Naive B cell (primary cell): ENCODE results near the gene STX8. TPM values are rescaled to one million over a fixed set of nuclear protein-coding genes. Genes with fewer than 3 reads are reported as not detected.
A peak's percentile ranks its signal among the peaks of the same experiment; 100 is the strongest.

ENCODE experiments used
- ATAC-seq, 2 donors: fragments of 150-1000 bp; cut with Tn5 transposase; 2 replicates each; pipeline ENCODE4 v1.10.0; 2021; ENCODE audit warnings: low read depth in 2 of 2, mild to moderate bottlenecking in 2 of 2, moderate library complexity in 2 of 2
- DNase-seq: peaks from one replicate; pipeline ENCODE4 v3.0.0; 2022
- H3K27ac Mint-ChIP-seq, 6 donors: one replicate each; pipeline ENCODE4 v1.8.0; 2020 to 2022; ENCODE audit warnings: mild to moderate bottlenecking in 6 of 6, mixed read lengths in 6 of 6, moderate library complexity in 5 of 6, inconsistent platforms in 2 of 6
- H3K27me3 Mint-ChIP-seq, 3 donors: one replicate each; pipeline ENCODE4 v1.8.0; 2021 to 2022; ENCODE audit warnings: mixed read lengths in 3 of 3, mild to moderate bottlenecking in 1 of 3
- H3K36me3 Mint-ChIP-seq, 2 donors: one replicate each; pipeline ENCODE4 v1.8.0; 2020 to 2022; ENCODE audit warnings: mixed read lengths in 2 of 2, inconsistent platforms in 1 of 2, mild to moderate bottlenecking in 1 of 2
- H3K4me1 Mint-ChIP-seq, 3 donors: one replicate each; pipeline ENCODE4 v1.8.0; 2020 to 2022; ENCODE audit warnings: mixed read lengths in 3 of 3, inconsistent platforms in 1 of 3, mild to moderate bottlenecking in 1 of 3, moderate library complexity in 1 of 3
- H3K4me3 Mint-ChIP-seq, 8 donors: one replicate each; pipeline ENCODE4 v1.8.0; 2020 to 2022; ENCODE audit warnings: mild to moderate bottlenecking in 8 of 8, mixed read lengths in 8 of 8, moderate library complexity in 8 of 8, inconsistent platforms in 2 of 8
- H3K9me3 Mint-ChIP-seq, 7 donors: one replicate each; pipeline ENCODE4 v1.8.0; 2020 to 2022; ENCODE audit warnings: mixed read lengths in 7 of 7, mild to moderate bottlenecking in 5 of 7, inconsistent platforms in 2 of 7, moderate library complexity in 1 of 7
- polyA plus RNA-seq, 6 donors: library from polyadenylated mRNA; unstranded; fragments of 300-500 nt; fragmentation: Illumina TruSeq; gene quantifications; one replicate each; pipeline ENCODE4 v1.2.3, GENCODE V29; 2021; ENCODE audit warnings: low read depth in 6 of 6

STX8 gene
- polyA plus RNA-seq, 6 donors from 2014 or later: 90.4 to 141 (median 107) TPM

GRCh38 chr17:9241774-9242496, 333.7 kb downstream of the STX8 start:
- Mint-ChIP-seq H3K4me3 (peak overlapping the region in 4 of 8 donors; percentile 67 to 75 (median 70)), H3K4me1 (peaks cover 5 to 26% (median 18%) of the 10 kb centered on the region in 3 donors), H3K27me3 (no peaks in the 10 kb centered on the region), H3K9me3 (peaks cover 0 to 1% (median 0%) of the 10 kb centered on the region in 7 donors), H3K27ac (peak overlapping the region in 3 of 6 donors; percentile 45 to 93 (median 90)), H3K36me3 (no peaks in the 10 kb centered on the region)
- ATAC-seq (no peak), DNase-seq (no peak)

GRCh38 chr17:9241371-9241712, 334.3 kb downstream of the STX8 start:
- peaks cover 5 to 26% (median 18%) of the 10 kb centered on the region in 3 donors for H3K4me1 Mint-ChIP-seq
- H3K36me3 Mint-ChIP-seq: no peaks in the 10 kb centered on the region
- H3K9me3 Mint-ChIP-seq: peaks cover 0 to 1% (median 0%) of the 10 kb centered on the region in 7 donors
- H3K27me3 Mint-ChIP-seq: peaks cover 0 to under 1% (median 0%) of the 10 kb centered on the region in 3 donors
- DNase-seq (no peak), ATAC-seq (no peak)
- peak overlapping the region in 1 of 6 donors; percentile 93 for H3K27ac Mint-ChIP-seq
- peak overlapping the region; percentile 63 to 84 (median 74) for H3K4me3 Mint-ChIP-seq

DNA sequence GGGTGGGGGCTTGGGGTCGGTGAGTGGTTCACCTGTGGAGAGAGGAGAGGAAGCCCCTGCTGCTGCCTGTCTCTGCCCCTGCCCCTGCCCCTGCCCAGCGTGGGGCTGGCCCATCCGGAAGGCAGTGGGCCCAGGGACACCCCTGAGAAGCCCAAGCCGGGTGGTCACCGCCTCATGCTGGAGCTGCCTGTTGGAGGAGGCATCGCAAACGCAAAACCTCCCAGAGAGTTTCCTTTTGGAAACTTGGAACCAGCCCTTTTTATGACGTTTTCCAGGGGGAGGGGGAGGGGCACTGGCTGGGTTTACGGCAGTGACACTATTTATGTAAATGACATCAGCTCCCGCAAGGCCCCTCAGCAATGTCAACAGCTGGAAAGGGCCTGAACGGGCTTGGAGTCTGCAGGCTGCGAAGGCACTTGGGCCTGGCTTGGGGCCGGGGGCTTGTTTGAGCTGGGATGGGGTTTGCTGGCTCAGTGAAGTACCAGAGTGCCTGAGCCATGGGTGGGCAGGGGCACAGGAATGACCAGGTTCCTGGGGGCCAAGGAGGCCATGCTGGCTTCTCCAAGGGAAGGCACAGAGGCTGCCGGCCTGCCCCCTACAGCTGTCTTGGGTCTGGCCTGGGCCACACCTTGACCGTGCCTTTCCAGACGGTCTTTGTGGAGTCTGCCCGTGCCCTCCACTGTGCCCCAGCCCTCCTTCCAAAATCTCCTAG, 334.8 kb downstream of the STX8 start:
- Mint-ChIP-seq H3K27me3 (peaks cover 0 to 6% (median 0%) of the 10 kb centered on the region in 3 donors), H3K36me3 (no peaks in the 10 kb centered on the region), H3K27ac (peak overlapping the region in 4 of 6 donors; percentile 45 to 93 (median 83)), H3K4me1 (peaks cover 5 to 26% (median 18%) of the 10 kb centered on the region in 3 donors), H3K9me3 (peaks cover 0 to 1% (median 0%) of the 10 kb centered on the region in 7 donors), H3K4me3 (peak overlapping the region; percentile 68 to 85 (median 76))
- DNase-seq (no peak), ATAC-seq (no peak)

DNA sequence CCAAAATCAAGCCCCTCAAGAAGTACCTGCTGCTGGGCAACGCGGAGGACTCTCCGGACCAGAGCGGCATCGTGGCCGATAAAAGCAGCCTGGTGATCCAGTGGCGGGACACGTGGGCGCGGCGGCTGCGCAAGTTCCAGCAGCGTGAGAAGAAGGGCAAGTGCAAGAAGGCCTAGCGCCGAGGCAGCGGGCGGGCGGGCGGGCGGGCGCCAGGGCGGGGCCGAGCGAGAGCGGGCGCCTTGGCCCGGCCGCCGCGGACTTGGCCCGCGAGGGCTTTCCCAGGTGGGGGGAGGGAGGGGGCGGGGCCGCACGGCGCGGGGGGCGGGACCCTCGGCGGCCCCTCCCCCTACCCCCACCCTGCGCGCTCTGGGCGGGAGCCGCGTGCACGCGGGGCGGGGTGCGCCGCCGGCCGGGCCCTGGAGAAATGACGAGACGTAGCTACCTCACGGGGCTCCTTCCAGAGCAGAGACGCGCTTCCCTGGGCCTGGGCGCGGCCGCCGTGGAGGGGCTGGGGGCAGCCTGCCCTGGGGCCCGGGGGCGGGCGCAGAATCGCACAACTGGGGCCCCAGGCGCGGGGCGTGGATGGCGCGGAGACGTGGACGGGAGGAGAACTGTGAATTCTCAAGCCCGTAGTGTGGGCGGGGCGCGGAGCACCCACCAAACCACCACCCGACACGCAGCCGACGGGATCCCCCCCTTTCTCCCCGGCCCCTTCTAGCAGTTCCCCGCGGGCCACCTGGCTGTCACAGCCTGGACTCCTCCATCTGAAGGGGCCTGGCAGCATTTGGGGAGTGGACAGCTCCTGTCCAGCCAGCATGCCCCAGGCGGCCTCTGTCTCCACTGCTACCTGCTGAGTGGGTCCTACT, 335.6 kb downstream of the STX8 start:
- peaks cover 0 to 1% (median 0%) of the 10 kb centered on the region in 7 donors for H3K9me3 Mint-ChIP-seq
- H3K4me1 Mint-ChIP-seq: peaks cover 5 to 26% (median 18%) of the 10 kb centered on the region in 3 donors
- peak overlapping the region; percentile 74 to 91 (median 82) for H3K4me3 Mint-ChIP-seq
- H3K27ac Mint-ChIP-seq: peak overlapping the region in 4 of 6 donors; percentile 45 to 93 (median 81)
- peak; percentile 69 for DNase-seq
- peaks cover 6 to 7% (median 6%) of the 10 kb centered on the region in 3 donors for H3K27me3 Mint-ChIP-seq
- ATAC-seq: peak; percentile 82 to 84
- H3K36me3 Mint-ChIP-seq: no peaks in the 10 kb centered on the region

DNA sequence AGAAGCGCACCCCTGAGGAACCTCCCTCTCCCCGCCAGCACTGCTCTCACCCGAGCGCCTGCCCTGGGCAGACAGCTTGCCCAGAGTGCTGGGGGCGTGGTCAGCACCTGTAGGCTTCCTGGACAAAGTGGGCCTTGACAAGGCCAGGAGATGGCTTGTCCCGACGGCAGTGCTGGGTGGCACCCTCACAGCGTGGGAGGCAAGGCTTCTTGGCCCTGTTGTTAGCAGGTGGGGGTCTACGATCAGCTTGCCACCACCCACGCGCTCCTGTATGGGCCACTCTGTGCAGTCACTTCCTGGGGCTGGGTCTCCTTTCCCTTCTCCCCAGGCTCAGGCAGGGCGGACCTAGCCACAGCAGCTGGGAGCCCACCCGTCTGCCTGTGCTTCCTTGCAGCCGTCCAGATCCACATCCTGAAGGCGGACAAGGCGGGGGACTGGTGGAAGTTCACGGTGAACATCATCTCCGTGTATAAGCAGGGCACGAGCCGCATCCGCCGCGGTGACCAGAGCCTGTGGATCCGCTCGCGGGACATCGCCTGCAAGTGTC, 336.3 kb downstream of the STX8 start:
- Mint-ChIP-seq H3K9me3 (peaks cover 0 to 1% (median 0%) of the 10 kb centered on the region in 7 donors), H3K4me1 (peaks cover 5 to 26% (median 18%) of the 10 kb centered on the region in 3 donors), H3K4me3 (peak overlapping the region; percentile 74 to 91 (median 80)), H3K27ac (peak overlapping the region in 2 of 6 donors; percentile 45 to 89), H3K27me3 (peaks cover 6 to 14% (median 11%) of the 10 kb centered on the region in 3 donors), H3K36me3 (no peaks in the 10 kb centered on the region)
- ATAC-seq (no peak), DNase-seq (peak; percentile 16)

DNA sequence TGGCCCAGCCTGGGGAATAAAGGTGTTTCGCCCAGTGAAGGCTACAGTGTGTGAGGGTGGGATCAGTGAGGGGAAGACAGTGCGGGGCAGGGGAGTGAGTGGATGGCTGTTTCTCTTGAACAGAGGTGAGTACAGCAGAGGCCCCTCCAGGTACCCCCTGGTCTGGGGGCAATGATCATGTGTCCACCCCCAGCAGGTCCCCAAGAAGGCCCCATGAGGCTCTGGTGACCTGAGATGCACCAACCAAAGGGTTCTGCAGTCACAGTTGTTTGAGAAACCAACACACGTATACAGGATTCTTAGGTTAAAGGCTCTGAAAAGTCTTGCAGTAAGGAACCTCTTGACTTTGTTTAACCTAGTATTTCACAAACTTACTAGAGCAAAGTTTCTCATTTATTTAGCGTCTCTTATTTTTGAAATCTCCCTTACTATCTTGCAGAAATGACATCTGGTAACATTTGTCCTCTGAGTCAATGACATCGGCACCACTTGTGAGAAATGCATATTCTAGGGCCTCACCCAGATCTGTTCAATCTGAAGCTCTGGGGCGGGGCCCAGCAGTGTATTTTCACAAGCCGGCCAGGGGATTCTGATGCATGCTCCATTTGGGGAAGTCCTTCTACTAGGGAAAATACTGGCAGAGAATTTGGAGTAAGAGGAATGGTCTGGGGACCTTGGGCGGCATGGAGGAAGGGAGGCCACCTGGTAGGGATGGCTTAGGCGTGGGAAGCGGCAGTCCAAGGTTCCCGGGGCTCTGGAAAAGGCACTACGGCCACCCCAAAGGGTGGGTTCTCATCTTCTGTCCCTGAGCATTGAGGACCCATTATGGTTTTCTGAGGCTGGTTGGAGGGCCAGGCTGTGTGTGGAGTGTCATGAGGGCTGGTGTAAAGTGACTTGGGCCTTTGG, 337.0 kb downstream of the STX8 start:
- H3K27ac Mint-ChIP-seq: peak overlapping the region in 2 of 6 donors; percentile 16 to 17
- DNase-seq: no peak
- peak overlapping the region; percentile 39 to 91 (median 79) for H3K4me3 Mint-ChIP-seq
- peaks cover 0 to 1% (median 0%) of the 10 kb centered on the region in 7 donors for H3K9me3 Mint-ChIP-seq
- no peaks in the 10 kb centered on the region for H3K36me3 Mint-ChIP-seq
- H3K27me3 Mint-ChIP-seq: peaks cover 6 to 21% (median 18%) of the 10 kb centered on the region in 3 donors
- peaks cover 5 to 26% (median 18%) of the 10 kb centered on the region in 3 donors for H3K4me1 Mint-ChIP-seq
- ATAC-seq: no peak

- DNase-seq (no peak), ATAC-seq (no peak)
- Mint-ChIP-seq H3K4me1 (peaks cover 5 to 26% (median 18%) of the 10 kb centered on the region in 3 donors), H3K27me3 (peaks cover 6 to 26% (median 22%) of the 10 kb centered on the region in 3 donors), H3K36me3 (no peaks in the 10 kb centered on the region), H3K9me3 (peaks cover 0 to 1% (median 0%) of the 10 kb centered on the region in 7 donors), H3K27ac (no peak overlapping the region), H3K4me3 (peak overlapping the region in 6 of 8 donors; percentile 12 to 81 (median 37))
Measured at GRCh38 chr17:9237661-9238301, 337.8 kb downstream of the STX8 start.

DNA sequence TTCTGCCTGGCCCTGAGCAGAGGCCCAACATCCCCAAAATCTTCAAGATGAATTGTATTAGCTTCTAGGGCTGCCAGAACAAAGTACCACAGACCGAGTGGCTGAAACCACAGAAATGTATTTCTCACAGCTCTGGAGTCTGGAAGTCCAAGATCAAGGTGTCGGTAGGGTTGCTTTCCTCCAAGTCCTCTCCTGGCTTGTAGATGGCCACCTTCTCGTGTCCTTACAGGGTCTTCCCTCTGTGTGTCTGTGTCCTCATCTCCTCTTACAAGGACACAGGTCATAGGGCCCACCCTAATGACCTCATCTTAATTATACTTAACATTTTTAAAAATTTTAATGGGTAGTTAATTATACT, 338.6 kb downstream of the STX8 start:
- DNase-seq (no peak), ATAC-seq (no peak)
- peaks cover 5 to 26% (median 18%) of the 10 kb centered on the region in 3 donors for H3K4me1 Mint-ChIP-seq

GRCh38 chr17:9236286-9237052, 339.2 kb downstream of the STX8 start:
- no peak for DNase-seq
- ATAC-seq: no peak
- Mint-ChIP-seq H3K4me1 (peaks cover 5 to 24% (median 17%) of the 10 kb centered on the region in 3 donors), H3K9me3 (no peaks in the 10 kb centered on the region), H3K27me3 (peaks cover 6 to 26% (median 22%) of the 10 kb centered on the region in 3 donors), H3K4me3 (no peak overlapping the region), H3K27ac (no peak overlapping the region), H3K36me3 (no peaks in the 10 kb centered on the region)

More for the DNA sequence above, 338.6 kb downstream of the STX8 start:
- H3K36me3 Mint-ChIP-seq: no peaks in the 10 kb centered on the region
- peaks cover 0 to 1% (median 0%) of the 10 kb centered on the region in 7 donors for H3K9me3 Mint-ChIP-seq
- no peak overlapping the region for H3K27ac Mint-ChIP-seq
- peaks cover 6 to 26% (median 22%) of the 10 kb centered on the region in 3 donors for H3K27me3 Mint-ChIP-seq
- H3K4me3 Mint-ChIP-seq: no peak overlapping the region

DNA sequence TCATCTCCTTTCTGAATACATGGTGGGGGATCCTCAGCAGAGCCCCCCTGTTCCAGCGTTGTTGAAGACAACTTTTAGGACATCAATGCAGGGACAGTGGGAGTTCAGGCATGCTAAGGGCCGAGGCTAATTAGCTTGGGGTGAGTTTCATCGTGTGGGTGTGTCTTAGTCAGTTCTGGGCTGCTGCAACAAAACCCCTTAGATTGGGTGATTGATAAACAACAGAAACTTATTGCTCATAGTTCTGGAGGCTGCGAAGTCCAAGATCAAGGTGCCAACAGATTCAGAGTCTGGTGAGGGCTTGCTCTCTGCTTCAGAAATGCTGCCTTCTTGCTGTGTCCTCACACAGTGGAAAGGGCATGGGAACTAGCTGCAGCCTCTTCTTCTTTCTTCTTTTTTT, 340.3 kb downstream of the STX8 start:
- no peak overlapping the region for H3K4me3 Mint-ChIP-seq
- no peak overlapping the region for H3K27ac Mint-ChIP-seq
- H3K9me3 Mint-ChIP-seq: no peaks in the 10 kb centered on the region
- peaks cover 6 to 26% (median 22%) of the 10 kb centered on the region in 3 donors for H3K27me3 Mint-ChIP-seq
- peaks cover 5 to 13% (median 13%) of the 10 kb centered on the region in 3 donors for H3K4me1 Mint-ChIP-seq
- no peaks in the 10 kb centered on the region for H3K36me3 Mint-ChIP-seq
- no peak for ATAC-seq
- DNase-seq: no peak

DNA sequence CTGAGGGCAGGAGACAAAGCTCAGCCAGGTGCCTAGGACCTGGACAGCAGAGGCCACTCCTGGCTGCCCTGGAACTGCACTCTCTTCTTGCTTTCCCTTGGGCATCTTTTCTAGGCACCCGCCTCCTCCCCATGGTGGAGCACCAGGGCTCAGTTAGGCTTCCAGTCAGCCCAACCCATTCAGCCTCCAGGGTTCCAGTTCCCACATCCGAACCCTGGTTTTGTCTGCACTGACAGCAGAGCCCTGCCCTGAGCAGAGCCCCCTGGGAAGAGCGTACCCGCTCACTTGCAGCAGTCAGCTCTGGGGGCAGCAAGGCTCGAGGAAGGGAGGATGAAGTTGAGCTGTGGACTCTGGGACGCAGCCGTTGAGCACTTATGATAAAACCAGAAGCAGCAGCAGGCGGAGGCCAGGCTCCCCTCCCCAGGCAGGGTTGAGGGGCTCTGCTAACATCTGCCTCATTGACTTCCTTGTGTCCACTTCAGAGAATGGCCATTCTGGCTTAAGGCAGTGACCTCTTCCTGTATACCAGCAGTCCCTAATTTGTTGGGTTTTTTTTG, 341.2 kb downstream of the STX8 start:
- no peaks in the 10 kb centered on the region for H3K36me3 Mint-ChIP-seq
- ATAC-seq: no peak
- H3K4me3 Mint-ChIP-seq: no peak overlapping the region
- H3K4me1 Mint-ChIP-seq: peaks cover 5 to 11% (median 9%) of the 10 kb centered on the region in 3 donors
- peaks cover 10 to 26% (median 22%) of the 10 kb centered on the region in 3 donors for H3K27me3 Mint-ChIP-seq
- H3K9me3 Mint-ChIP-seq: no peaks in the 10 kb centered on the region
- H3K27ac Mint-ChIP-seq: no peak overlapping the region
- no peak for DNase-seq
